Gastrocnemius medialis (tissue), 4 donors: ENCODE data around the gene EVL. TPM values are rescaled to one million over a fixed set of nuclear protein-coding genes. Genes with fewer than 3 reads are reported as not detected.

ENCODE experiments used
- ATAC-seq, 2 donors: fragments of 150-250 bp; one replicate each; pipeline ENCODE4 v1.9.1; 2016
- DNase-seq, 2 donors: peaks; one replicate each; pipeline ENCODE4 v3.0.0-alpha.2; 2019
- H3K27ac ChIP-seq, 4 donors: fragments of 200-600 bp; sonication (generic); 1 replicate in 1 of 4; 2 replicates in 3 of 4; pipeline ENCODE4 v1.5.1; 2016 to 2018; ENCODE audit warnings: mild to moderate bottlenecking in 2 of 4, moderate library complexity in 1 of 4
- H3K27me3 ChIP-seq, 3 donors: fragments of 200-600 bp; sonication (generic) in 2 of 3; 1 replicate in 1 of 3; 2 replicates in 2 of 3; pipeline versions ENCODE4 v1.5.1 to v1.6.0; 2016 to 2019; ENCODE audit warnings: mild to moderate bottlenecking in 1 of 3, moderate library complexity in 1 of 3
- H3K36me3 ChIP-seq, 2 donors: fragments of 200-600 bp; sonication (generic) in 1 of 2; one replicate each; pipeline ENCODE4 v1.5.1; 2017 to 2018
- H3K4me1 ChIP-seq, 2 donors: fragments of 200-600 bp; sonication (generic) in 1 of 2; one replicate each; pipeline ENCODE4 v1.5.1; 2016 to 2017; ENCODE audit warnings: mild to moderate bottlenecking in 2 of 2
- H3K4me3 ChIP-seq, 4 donors: fragments of 200-600 bp; sonication (generic) in 3 of 4; 1 replicate in 1 of 4; 2 replicates in 3 of 4; pipeline ENCODE4 v1.5.1; 2016 to 2019; ENCODE audit warnings: mild to moderate bottlenecking in 2 of 4
- H3K9me3 ChIP-seq, 3 donors: fragments of 200-600 bp; sonication (generic) in 2 of 3; 1 replicate in 1 of 3; 2 replicates in 2 of 3; pipeline ENCODE4 v1.5.1; 2016 to 2019
- CTCF ChIP-seq, 5 experiments: fragments of 450-650 bp in 3 of 5; fragments of 200-600 bp in 2 of 5; sonication (generic) in 2 of 5; IDR thresholded peaks in 4 of 5; conservative IDR thresholded peaks in 1 of 5; 1 replicate in 4 of 5; 2 replicates in 1 of 5; pipeline ENCODE4 v1.5.1; 2016 to 2019; ENCODE audit warnings: antibody characterized with exemption in 5 of 5, mild to moderate bottlenecking in 3 of 5, moderate library complexity in 3 of 5
- POLR2A ChIP-seq, 2 donors: fragments of 450-650 bp; IDR thresholded peaks; one replicate each; pipeline ENCODE4 v1.6.1; 2017; ENCODE audit warnings: antibody characterized with exemption in 2 of 2, mild to moderate bottlenecking in 2 of 2, moderate library complexity in 2 of 2
- in situ Hi-C, 4 donors: fragments of 200-750 bp; cut with MboI; loops; one replicate each; pipeline versions ENCODE4 v1.15.0 to v1.8.0; 2017; ENCODE audit warnings: low sequenced_read_pairs in 4 of 4
- intact Hi-C: fragments of 100-400 bp; cut with DNase I; formaldehyde crosslinking; loops from one replicate; pipeline ENCODE4 v1.15.1; 2023; ENCODE audit warnings: low total_unique reads
- total RNA-seq, 4 donors: library from RNA; depleted of rRNA; stranded (reverse); fragments of >200 nt; gene quantifications; one replicate each; pipeline versions ENCODE4 v1.1.0 to v1.2.3, GENCODE V29; 2016

The EVL gene
- total RNA-seq, 4 donors from 2014 or later: 5.8 to 14.3 (median 9.5) TPM

- H3K9me3 ChIP-seq: no peaks in the 10 kb centered on the region
- TF ChIP-seq POLR2A (IDR thresholded peaks at IDR 0.05) (no peak), CTCF (IDR thresholded peaks at IDR 0.05 in 4 of 5, conservative IDR thresholded peaks at IDR 0.05 in 1 of 5) (no peak)
- intact Hi-C loops: no loop called here
- no peak overlapping the region for H3K27ac ChIP-seq
- H3K4me1 ChIP-seq: no peaks in the 10 kb centered on the region
- in situ Hi-C loops: no loop called here
- H3K27me3 ChIP-seq: no peaks in the 10 kb centered on the region
- H3K4me3 ChIP-seq: no peak overlapping the region
- DNase-seq (no peak), ATAC-seq (no peak)
- H3K36me3 ChIP-seq: no peaks in the 10 kb centered on the region
Observed at GRCh38 chr14:100121643-100122480, 56.6 kb downstream of the EVL start.

- TF ChIP-seq POLR2A (IDR thresholded peaks at IDR 0.05) (no peak), CTCF (IDR thresholded peaks at IDR 0.05 in 4 of 5, conservative IDR thresholded peaks at IDR 0.05 in 1 of 5) (no peak)
- no peaks in the 10 kb centered on the region for H3K4me1 ChIP-seq
- H3K36me3 ChIP-seq: no peaks in the 10 kb centered on the region
- no peak overlapping the region for H3K4me3 ChIP-seq
- no peak for DNase-seq
- in situ Hi-C loops: no loop called here
- intact Hi-C loops: no loop called here
- H3K9me3 ChIP-seq: no peaks in the 10 kb centered on the region
- no peaks in the 10 kb centered on the region for H3K27me3 ChIP-seq
- H3K27ac ChIP-seq: no peak overlapping the region
- no peak for ATAC-seq
Observed at GRCh38 chr14:100122481-100123223, 57.4 kb downstream of the EVL start.

- Histone ChIP-seq H3K4me3 (no peak overlapping the region), H3K4me1 (no peaks in the 10 kb centered on the region), H3K27me3 (no peaks in the 10 kb centered on the region), H3K36me3 (no peaks in the 10 kb centered on the region), H3K27ac (no peak overlapping the region), H3K9me3 (no peaks in the 10 kb centered on the region)
- no peak for TF ChIP-seq POLR2A (IDR thresholded peaks at IDR 0.05)
- no peak for TF ChIP-seq CTCF (IDR thresholded peaks at IDR 0.05 in 4 of 5, conservative IDR thresholded peaks at IDR 0.05 in 1 of 5)
- no peak for DNase-seq
- intact Hi-C loops (no loop called here), in situ Hi-C loops (no loop called here)
- no peak for ATAC-seq
Observed at GRCh38 chr14:100123618-100124017, 58.4 kb downstream of the EVL start.

- Histone ChIP-seq H3K27me3 (no peaks in the 10 kb centered on the region), H3K4me3 (no peak overlapping the region), H3K36me3 (no peaks in the 10 kb centered on the region), H3K27ac (no peak overlapping the region), H3K9me3 (no peaks in the 10 kb centered on the region), H3K4me1 (no peaks in the 10 kb centered on the region)
- intact Hi-C loops: no loop called here
- ATAC-seq: no peak
- in situ Hi-C loops: no loop called here
- TF ChIP-seq POLR2A (IDR thresholded peaks at IDR 0.05) (no peak), CTCF (IDR thresholded peaks at IDR 0.05 in 4 of 5, conservative IDR thresholded peaks at IDR 0.05 in 1 of 5) (no peak)
- no peak for DNase-seq
Observed at GRCh38 chr14:100124551-100125088, 59.4 kb downstream of the EVL start.
